Activated T-helper 1 cell treated with Interleukin-2 at 50 U/mL for 16 hours (primary cell): Measurements from ENCODE around the gene PSMD12.
A peak's percentile ranks its signal among the peaks of the same experiment; 100 is the strongest.
"Not testable (repeated sequence)": the region's sequence is repeated elsewhere in the genome, so short reads cannot be mapped to it uniquely, and the experiment has no call there.

Experiments
- DNase-seq: peaks from one replicate; pipeline ENCODE4 v3.0.0-alpha.2; 2020; ENCODE audit warnings: low read depth

Gene PSMD12

DNA sequence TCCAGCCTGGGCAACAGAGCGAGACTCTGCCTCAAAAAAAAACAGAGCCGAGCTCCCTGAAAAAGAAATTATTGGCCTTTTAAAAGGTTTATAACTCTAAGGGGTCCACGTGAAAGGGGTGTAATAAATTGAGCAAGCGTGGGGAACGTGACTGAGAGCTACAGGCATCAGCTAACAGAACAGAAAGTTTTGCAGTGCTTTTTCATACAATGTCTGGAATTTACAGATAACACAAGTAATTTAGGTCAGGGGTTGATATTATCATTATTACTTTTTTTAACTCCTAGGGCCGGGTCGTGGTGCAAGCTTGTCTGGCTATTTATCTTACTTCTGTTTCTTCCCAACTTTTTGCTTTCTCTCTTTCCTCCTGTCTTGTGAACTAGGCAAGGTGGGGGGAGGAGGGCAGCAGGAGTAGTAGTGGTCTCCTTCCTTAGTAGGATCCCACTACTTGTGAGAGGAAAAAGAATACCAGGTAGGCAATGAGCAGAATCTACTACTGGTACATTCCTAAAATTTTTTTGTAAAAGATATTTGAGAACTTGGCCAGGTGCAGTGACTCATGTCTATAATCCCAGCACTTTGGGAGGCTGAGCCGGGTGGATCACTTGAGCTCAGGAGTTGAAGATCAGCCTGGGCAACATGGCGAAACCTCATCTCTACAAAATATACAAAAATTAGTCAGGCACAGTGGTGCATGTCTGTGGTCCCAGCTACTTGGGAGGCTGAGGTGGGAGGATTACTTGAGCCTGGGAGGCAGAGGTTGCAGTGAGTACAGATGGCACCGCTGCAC, 60.7 kb downstream of the PSMD12 start:
- DNase-seq = not testable (repeated sequence)

DNA sequence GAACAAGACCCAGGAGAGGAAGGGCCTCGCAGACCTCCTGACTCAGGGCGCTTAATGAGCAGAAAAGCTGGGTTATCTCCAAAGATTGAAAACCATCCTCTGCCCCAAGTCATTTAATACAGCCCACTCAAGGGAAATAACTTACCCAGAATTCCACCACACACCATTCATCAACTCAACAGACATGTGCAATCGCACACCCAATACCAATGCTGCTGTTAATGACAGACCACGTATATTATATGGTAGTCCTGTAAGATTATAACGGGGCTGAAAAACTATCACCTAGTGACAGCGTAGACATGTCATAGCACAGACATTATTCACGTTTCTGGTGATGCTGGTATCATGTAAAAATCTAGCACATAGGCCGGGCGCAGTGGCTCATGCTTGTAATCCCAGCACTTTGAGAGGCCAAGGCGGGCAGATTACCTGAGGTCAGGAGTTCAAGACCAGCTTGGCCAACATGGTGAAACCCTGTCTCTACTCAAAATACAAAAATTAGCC, 68.9 kb downstream of the PSMD12 start:
- DNase-seq = no peak

DNA sequence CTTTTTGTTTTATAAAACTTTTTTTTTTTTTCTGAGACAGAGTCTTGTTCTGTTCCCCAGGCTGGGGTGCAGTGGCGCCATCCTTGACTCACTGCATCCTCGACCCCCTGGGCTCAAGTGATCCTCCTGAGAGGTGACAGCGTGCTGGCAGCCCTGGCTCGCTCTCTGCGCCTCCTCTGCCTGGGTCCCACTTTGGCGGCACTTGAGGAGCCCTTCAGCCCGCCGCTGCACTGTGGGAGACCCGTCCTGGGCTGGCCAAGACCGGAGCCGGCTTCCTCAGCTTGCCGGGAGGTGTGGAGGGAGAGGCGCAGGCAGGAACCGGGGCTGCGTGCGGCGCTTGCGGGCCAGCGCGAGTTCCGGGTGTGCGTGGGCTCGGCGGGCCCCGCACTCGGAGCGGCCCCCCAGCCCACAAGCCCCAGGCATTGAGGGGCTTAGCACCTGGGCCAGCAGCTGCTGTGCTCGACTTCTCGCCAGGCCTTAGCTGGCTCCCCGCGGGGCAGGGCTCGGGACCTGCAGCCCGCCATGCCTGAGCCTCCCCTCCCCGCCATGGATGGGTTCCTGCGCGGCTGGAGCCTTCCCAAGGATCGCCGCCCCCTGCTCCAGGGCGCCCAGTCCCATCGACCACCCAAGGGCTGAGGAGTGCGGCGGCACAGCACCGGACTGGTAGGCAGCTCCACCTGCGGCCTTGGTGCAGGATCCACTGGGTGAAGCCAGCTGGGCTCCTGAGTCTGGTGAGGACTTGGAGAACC, 71.8 kb downstream of the PSMD12 start:
- no peak for DNase-seq

DNA sequence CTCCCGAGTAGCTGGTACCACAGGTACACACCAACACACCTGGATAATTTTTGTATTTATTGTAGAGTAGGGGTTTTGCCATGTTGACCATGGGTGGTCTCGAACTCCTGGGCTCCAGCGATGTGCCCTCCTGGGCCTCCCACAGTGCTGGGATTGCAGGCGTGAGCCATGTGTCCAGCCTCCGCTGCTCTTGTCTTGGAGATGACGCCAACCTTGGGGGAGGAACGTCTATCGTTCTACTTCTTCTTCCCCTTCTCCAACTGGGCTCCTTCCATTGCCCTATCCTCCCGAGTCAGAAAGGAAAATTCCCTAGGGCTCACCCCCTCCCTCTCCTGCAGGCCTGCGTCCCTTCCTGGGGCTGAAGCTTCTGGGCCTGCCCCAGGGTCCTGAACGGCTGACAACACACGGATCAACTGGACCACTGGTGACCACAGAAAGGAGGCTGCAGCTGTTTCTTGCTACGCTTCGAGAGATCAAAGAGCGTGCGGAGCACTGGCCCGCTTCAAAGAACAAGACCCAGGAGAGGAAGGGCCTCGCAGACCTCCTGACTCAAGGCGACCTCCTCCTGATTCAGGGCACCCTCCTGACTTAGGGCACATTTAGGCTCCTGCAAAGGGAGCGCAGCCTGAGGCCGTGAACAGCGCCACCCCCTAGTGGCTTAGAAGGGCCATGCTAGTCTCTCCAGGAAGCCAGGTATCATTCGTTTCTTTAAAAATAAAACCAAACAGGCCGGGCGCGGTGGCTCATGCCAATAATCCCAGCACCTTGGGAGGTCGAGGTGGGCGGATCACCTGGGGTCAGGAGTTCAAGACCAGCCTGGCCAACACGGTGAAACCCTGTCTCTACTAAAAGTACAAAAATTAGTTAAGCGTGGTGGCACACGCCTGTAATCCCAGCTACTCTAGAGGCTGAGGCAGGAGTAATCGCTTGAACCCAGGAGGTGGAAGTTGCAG, 72.8 kb downstream of the PSMD12 start:
- DNase-seq = peak; percentile 37

DNA sequence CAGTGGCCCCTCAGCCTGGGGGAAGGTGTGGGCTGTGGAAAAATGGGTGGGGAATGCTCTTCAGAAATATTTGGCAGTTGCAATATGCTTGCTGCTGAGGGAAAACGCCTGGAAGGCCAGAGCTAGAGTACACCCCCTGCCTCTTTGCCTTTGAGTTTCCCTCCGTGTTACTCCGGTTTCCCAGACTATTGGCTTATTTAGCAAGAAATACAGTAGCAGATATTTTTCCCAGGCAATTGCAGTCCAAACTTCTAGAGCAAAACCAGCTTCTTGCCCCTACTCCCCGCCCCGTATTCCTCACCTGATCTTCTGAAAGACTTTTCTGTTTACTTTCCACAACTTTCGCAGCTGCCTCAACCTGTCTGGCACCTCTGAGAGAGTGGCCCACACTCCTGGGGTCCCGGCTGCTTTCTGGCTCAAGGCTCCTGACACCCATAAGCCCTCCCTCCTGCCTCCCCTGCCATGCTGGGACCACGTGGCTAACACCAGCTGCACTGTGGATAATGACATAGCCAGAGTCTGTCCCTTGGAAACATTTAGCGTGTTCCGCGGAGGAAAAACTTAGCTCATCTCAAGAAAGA, 75.6 kb downstream of the PSMD12 start:
- no peak for DNase-seq

DNA sequence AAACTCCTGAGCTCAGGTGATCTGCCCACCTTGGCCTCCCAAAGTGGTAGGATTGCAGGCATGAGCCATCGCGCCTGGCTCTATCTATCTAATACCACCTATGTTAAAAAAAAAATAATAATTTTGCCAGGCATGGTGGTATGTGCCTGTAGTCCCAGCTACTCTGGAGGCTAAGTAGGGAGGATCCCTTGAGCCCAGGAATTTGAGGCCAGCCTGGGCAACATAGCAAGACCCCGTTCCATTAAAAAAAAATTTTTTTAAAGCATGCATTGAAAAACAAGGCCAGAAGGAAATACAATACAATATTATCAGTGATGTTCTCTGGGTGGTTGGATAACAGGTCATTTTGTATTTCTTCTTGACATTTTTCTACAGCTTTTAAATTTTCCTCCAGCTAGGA, 76.1 kb downstream of the PSMD12 start:
- DNase-seq = no peak

DNA sequence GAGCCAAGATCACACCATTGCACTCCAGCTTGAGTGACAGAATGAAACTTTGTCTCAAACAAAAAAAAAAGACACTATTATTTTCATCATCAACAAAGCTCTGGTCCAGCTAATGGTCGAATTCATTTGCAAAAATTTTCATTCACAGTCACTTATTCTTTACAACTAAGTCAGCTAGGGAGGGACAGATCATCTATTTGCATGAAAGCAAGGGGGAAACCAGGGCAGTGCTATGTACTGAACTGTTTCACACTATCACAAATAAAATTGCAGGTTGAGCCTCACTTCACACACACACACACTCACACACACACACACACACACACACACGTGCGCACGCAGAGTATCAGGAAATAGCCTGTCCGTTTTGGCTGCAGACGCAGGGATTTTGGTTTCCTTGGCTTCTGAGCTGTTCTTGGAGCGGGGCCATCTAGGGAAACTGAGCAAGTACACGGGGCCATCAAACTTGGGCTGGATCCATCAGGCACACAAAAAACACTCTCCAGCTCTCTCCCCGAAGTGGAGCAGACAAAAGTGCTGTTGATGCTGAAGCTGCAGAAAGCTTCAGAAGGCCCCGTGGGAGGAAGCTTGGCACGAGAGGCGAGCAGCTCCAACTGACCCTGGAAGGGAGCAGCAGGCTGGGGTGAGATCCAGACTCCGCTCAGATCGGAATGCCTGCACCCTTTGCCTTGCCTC, 77.0 kb downstream of the PSMD12 start:
- no peak for DNase-seq
